ENCODE measurements around the gene VPS13C. TPM values are rescaled to one million over a fixed set of nuclear protein-coding genes. Genes with fewer than 3 reads are reported as not detected.
A peak's percentile ranks its signal among the peaks of the same experiment; 100 is the strongest.

Gene VPS13C
- total RNA-seq, 1 donor from 2014 or later, result 97.9 TPM

- no peak for DNase-seq (ENCODE audit: low read depth, low spot score)
Measured at GRCh38 chr15:61871926-61872522, 188.2 kb downstream of the VPS13C start.

- no peak for DNase-seq (ENCODE audit: low read depth, low spot score)
Measured at GRCh38 chr15:61869656-61870055, 190.6 kb downstream of the VPS13C start.

- DNase-seq (ENCODE audit: low read depth, low spot score), result no peak
Measured at GRCh38 chr15:61861962-61862361, 198.3 kb downstream of the VPS13C start.

- no peak for DNase-seq (ENCODE audit: low read depth, low spot score)
Measured at GRCh38 chr15:61857169-61857829, 202.9 kb downstream of the VPS13C start.

- DNase-seq (ENCODE audit: low read depth, low spot score), result no peak
Measured at GRCh38 chr15:61856295-61856694, 204.0 kb downstream of the VPS13C start.

- no peak for DNase-seq (ENCODE audit: low read depth, low spot score)
Measured at GRCh38 chr15:61853195-61853594, 207.1 kb downstream of the VPS13C start.

- no peak for DNase-seq (ENCODE audit: low read depth, low spot score)
Measured at GRCh38 chr15:61851955-61852354, 208.3 kb downstream of the VPS13C start.

GRCh38 chr15:61849447-61849846, 210.8 kb downstream of the VPS13C start:
- DNase-seq (ENCODE audit: low read depth, low spot score), result no peak

- DNase-seq (ENCODE audit: low read depth, low spot score), result no peak
Measured at GRCh38 chr15:61841466-61841865, 218.8 kb downstream of the VPS13C start.

GRCh38 chr15:61840090-61840489, 220.2 kb downstream of the VPS13C start:
- DNase-seq (ENCODE audit: low read depth, low spot score), result no peak

- no peak for DNase-seq (ENCODE audit: low read depth, low spot score)
Measured at GRCh38 chr15:61839546-61839945, 220.7 kb downstream of the VPS13C start.

- DNase-seq (ENCODE audit: low read depth, low spot score), result no peak
Measured at GRCh38 chr15:61835496-61836106, 224.6 kb downstream of the VPS13C start.

- DNase-seq (ENCODE audit: low read depth, low spot score), result no peak
Measured at GRCh38 chr15:61835029-61835428, 225.2 kb downstream of the VPS13C start.

GRCh38 chr15:61834076-61834697, 226.1 kb downstream of the VPS13C start:
- peak; percentile 15 for DNase-seq (ENCODE audit: low read depth, low spot score)

- no peak for DNase-seq (ENCODE audit: low read depth, low spot score)
Measured at GRCh38 chr15:61832223-61832622, 228.0 kb downstream of the VPS13C start.

GRCh38 chr15:61831505-61831921, 228.7 kb downstream of the VPS13C start:
- no peak for DNase-seq (ENCODE audit: low read depth, low spot score)

GRCh38 chr15:61830536-61831330, 229.5 kb downstream of the VPS13C start:
- DNase-seq (ENCODE audit: low read depth, low spot score), result no peak

- DNase-seq (ENCODE audit: low read depth, low spot score), result no peak
Measured at GRCh38 chr15:61829514-61829889, 230.7 kb downstream of the VPS13C start.

- DNase-seq (ENCODE audit: low read depth, low spot score), result no peak
Measured at GRCh38 chr15:61828860-61829513, 231.3 kb downstream of the VPS13C start.

- DNase-seq (ENCODE audit: low read depth, low spot score), result no peak
Measured at GRCh38 chr15:61828008-61828407, 232.2 kb downstream of the VPS13C start.

GRCh38 chr15:61827131-61827530, 233.1 kb downstream of the VPS13C start:
- no peak for DNase-seq (ENCODE audit: low read depth, low spot score)
